Liver (tissue), 2 donors: ENCODE measurements around the gene CSF3R.

Source experiments
- FOXA1 ChIP-seq: IDR thresholded peaks from 2 replicates; pipeline ENCODE4 v1.6.1; 2016; ENCODE audit warnings: antibody characterized with exemption
- TF ChIP-seq, protein P1 (sequence below): fragments of 150-350 bp; IDR thresholded peaks from 2 replicates; pipeline ENCODE4 v1.5.1; 2017; ENCODE audit warnings: improper control_type of control experiment, low read depth, low read length; ENCODE audit not compliant: missing input control
- donor health status: healthy.

DNA sequence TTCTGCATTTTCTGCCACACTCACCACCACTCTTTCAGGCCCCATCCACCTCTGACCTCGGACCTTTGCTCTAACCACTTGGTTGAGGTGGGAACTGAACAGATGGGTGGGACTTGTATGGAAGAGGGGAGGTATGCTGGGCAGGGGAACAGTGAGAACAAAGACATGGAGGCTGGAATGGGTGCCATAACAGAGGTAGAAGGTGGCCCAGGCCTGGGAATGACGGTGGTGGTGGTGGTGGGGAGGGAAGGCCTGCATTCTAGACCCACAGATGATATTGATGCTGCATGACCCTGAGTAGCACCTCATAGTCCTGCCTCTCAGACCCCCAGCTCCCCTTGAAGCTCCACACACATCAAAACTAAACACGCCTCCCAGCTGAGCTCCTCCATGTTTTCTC, 5.2 kb upstream of the CSF3R start:
- TF ChIP-seq, protein P1, sequence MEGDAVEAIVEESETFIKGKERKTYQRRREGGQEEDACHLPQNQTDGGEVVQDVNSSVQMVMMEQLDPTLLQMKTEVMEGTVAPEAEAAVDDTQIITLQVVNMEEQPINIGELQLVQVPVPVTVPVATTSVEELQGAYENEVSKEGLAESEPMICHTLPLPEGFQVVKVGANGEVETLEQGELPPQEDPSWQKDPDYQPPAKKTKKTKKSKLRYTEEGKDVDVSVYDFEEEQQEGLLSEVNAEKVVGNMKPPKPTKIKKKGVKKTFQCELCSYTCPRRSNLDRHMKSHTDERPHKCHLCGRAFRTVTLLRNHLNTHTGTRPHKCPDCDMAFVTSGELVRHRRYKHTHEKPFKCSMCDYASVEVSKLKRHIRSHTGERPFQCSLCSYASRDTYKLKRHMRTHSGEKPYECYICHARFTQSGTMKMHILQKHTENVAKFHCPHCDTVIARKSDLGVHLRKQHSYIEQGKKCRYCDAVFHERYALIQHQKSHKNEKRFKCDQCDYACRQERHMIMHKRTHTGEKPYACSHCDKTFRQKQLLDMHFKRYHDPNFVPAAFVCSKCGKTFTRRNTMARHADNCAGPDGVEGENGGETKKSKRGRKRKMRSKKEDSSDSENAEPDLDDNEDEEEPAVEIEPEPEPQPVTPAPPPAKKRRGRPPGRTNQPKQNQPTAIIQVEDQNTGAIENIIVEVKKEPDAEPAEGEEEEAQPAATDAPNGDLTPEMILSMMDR = no peak
- TF ChIP-seq FOXA1 = no peak
